GM23338 (cell line): ENCODE data around the gene IVD.

Experiments
- CREB1 ChIP-seq: fragments of 250-450 bp; sonication (Bioruptor Pico); IDR thresholded peaks from 2 replicates; pipeline ENCODE4 v1.5.0; 2020; ENCODE audit warnings: low read depth, mild to moderate bottlenecking, moderate library complexity
- CTCF ChIP-seq, 2 experiments: fragments of 200-600 bp in 1 of 2; sonication (generic) in 1 of 2; conservative IDR thresholded peaks; 2 replicates each; pipeline versions ENCODE4 v1.5.1 to v1.6.1; 2016 to 2017; ENCODE audit warnings: antibody characterized with exemption in 2 of 2, low read depth in 2 of 2, mild to moderate bottlenecking in 2 of 2, moderate library complexity in 1 of 2
- ETS1 ChIP-seq: IDR thresholded peaks from 2 replicates; pipeline ENCODE4 v1.6.1; 2016; ENCODE audit warnings: antibody characterized with exemption
- EZH2 ChIP-seq: fragments of 200-600 bp; sonication (generic); IDR thresholded peaks from one replicate; pipeline ENCODE4 v1.8.0; 2017; ENCODE audit warnings: antibody characterized with exemption, mild to moderate bottlenecking, low read depth; ENCODE audit not compliant: unreplicated experiment
- EZH2phosphoT487 ChIP-seq: fragments of 200-600 bp; sonication (generic); IDR thresholded peaks from one replicate; pipeline ENCODE4 v1.8.1; 2018; ENCODE audit warnings: antibody characterized with exemption; ENCODE audit not compliant: unreplicated experiment
- NANOG ChIP-seq: IDR thresholded peaks from 2 replicates; pipeline ENCODE4 v1.6.1; 2016; ENCODE audit warnings: antibody characterized with exemption, borderline replicate concordance
- POLR2AphosphoS5 ChIP-seq: IDR thresholded peaks from 2 replicates; pipeline ENCODE4 v1.6.1; 2016; ENCODE audit warnings: antibody characterized with exemption, low read depth
- REST ChIP-seq: IDR thresholded peaks from one replicate; pipeline ENCODE4 v1.6.1; 2018; ENCODE audit warnings: antibody characterized with exemption; ENCODE audit not compliant: unreplicated experiment
- ZNF331 ChIP-seq: fragments of 250-450 bp; sonication (Bioruptor Pico); IDR thresholded peaks from 2 replicates; pipeline ENCODE4 v1.5.0; 2020; ENCODE audit warnings: low read depth, mild to moderate bottlenecking, moderate library complexity
- ZNF462 ChIP-seq: fragments of 250-450 bp; sonication (Bioruptor Pico); IDR thresholded peaks from 2 replicates; pipeline ENCODE4 v1.5.0; 2020; ENCODE audit warnings: mild to moderate bottlenecking, moderate library complexity

- TF ChIP-seq EZH2 (no peak), CTCF (conservative IDR thresholded peaks at IDR 0.05; ENCODE audit: low read depth in 2 of 2) (no peak), POLR2AphosphoS5 (no peak), REST (no peak), NANOG (no peak), EZH2phosphoT487 (no peak), ZNF462 (CRISPR knock-in tag) (no peak), ETS1 (no peak), CREB1 (CRISPR knock-in tag) (no peak), ZNF331 (CRISPR knock-in tag) (no peak)
Observed at GRCh38 chr15:40367371-40367685, 38.3 kb upstream of the IVD start.
